Stimulated activated CD4-positive, alpha-beta T cell treated with anti-CD3 and anti-CD28 coated beads, Interleukin-4, amount 100 ng/mL, for 24 hours (primary cell): ENCODE measurements around the gene MINDY3.
"Not testable (repeated sequence)": the region's sequence is repeated elsewhere in the genome, so short reads cannot be mapped to it uniquely, and the experiment has no call there.

ENCODE experiments used
- DNase-seq: peaks from one replicate; pipeline ENCODE4 v3.0.0-alpha.2; 2020

MINDY3 gene

GRCh38 chr10:15859906-15860691 is at the start of gene MINDY3:
Gene MINDY3, minus strand, starts transcription at chr10:15860507. Its CDS starts 208 bp downstream, at chr10:15860299.
- peak; percentile 86 for DNase-seq

DNA sequence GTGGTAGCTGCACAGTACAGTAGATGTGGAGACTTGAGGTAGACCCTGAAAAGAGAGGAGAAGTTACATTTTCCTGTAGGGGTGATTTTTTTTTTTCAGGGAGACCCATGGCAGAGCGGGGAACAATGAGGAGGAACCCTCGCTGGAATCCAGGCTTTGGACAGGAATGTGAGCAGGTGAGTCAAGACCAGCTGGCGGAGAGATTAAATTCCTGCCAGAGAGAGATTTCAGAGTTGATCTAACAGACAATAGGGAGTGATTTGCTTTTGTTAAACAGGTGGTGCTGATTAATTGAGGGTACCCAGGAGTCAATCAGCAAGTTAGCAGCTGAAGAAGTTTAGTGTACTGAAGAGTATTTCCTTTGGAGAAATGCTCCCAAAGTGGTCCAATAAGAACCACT is 41.6 kb upstream of the MINDY3 start:
- DNase-seq = no peak

- no peak for DNase-seq
These were observed 37.7 kb upstream of the MINDY3 start for GRCh38 chr10:15898046-15898445.

DNA sequence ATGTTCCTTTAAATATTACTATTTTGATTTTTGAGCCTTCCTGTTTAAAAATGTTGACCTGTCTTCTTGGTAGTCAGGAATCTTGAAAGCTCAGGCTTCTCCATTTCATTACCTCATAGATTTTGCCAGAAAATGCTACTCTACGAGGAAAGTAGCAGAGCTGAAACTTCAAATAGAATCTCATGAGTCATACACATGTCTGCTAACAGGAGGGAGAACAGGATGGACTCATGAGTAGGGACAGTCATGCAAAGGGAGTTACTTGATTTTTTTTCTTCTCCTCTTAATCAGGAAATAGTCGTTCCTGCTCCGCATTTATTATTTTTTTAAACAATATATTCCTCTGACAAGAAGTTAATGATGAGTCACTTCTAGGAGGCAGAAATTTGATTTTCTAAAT is 37.0 kb upstream of the MINDY3 start:
- DNase-seq = no peak

DNA sequence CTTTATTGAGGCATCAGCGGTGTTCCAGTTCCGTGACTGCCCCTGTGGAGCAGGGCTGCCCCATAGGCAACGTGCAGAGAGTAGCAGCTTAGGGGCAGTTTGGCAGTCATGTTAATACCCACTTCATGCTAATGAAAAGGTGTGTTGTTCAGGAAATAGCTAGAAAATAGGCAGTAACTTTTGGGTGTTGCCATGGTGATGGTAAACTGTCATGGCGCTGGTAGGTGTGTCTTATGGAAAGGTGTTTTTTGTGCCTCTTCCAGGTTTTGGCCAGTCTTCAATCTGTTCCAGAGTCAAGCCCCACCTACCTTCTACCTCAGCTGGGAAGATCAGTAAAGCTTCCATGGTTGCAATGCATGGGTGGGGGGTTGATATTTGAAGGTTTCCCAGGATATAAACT is 36.3 kb upstream of the MINDY3 start:
- no peak for DNase-seq

DNA sequence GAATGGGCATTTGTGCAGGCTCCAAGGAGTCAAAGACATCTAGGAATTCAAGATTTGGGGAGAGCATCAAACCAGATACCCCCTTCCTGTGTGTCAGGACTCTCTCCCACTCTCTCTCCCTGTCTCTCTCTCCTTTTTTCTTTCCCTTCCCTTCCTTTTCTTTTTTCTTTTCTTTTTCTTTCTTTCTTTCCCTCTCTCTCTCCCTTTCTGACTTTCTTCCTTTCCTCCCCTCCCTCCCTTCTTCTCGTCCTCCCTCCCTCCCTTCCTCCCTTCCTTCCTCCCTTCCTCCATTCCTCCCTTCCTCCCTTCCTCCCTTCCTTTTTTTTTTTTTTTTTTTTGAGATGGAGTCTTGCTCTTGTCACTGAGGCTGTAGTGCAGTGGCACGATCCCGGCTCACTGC is 24.1 kb upstream of the MINDY3 start:
- DNase-seq = no peak

GRCh38 chr10:15881542-15881941 is 21.2 kb upstream of the MINDY3 start:
- no peak for DNase-seq

GRCh38 chr10:15879663-15880062 is 19.4 kb upstream of the MINDY3 start:
- DNase-seq = no peak

GRCh38 chr10:15879058-15879457 is 18.8 kb upstream of the MINDY3 start:
- no peak for DNase-seq

DNA sequence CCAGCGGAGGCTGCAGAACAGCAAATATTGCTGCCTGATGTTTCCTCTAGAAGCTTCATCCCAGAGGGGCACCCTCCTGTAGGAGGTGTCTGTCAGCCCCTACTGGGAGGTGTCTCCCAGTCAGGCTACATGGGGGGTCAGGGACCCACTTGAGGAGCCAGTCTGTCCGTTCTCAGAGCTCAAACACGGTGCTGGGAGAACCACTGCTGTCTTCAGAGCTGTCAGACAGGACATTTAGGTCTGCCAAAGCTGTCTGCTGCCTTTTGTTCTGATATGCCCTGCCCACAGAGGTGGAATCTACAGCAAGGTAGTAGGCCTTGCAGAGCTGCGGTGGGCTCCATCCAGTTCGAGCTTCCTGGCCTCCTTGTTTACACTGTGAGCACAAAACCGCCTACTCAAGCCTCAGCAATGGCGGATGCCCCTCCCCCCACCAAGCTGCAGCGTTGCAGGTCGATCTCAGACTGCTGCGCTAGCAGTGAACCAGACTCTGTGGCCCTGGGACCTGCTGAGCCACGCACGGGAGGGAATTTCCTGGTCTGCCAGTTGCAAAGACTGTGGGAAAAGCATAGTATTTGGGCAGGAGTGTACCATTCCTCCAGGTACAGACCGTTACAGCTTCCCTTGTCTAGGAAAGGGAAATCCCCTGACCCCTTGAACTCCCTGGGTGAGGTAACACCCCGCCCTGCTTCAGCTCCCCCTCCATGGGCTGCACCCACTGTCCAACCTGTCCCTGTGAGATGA is 17.7 kb upstream of the MINDY3 start:
- DNase-seq = no peak

GRCh38 chr10:15876274-15876673 is 16.0 kb upstream of the MINDY3 start:
- DNase-seq = not testable (repeated sequence)

GRCh38 chr10:15872645-15873044 is 12.3 kb upstream of the MINDY3 start:
- DNase-seq = not testable (repeated sequence)

- DNase-seq = no peak
These were observed 11.5 kb upstream of the MINDY3 start for GRCh38 chr10:15871823-15872222.

DNA sequence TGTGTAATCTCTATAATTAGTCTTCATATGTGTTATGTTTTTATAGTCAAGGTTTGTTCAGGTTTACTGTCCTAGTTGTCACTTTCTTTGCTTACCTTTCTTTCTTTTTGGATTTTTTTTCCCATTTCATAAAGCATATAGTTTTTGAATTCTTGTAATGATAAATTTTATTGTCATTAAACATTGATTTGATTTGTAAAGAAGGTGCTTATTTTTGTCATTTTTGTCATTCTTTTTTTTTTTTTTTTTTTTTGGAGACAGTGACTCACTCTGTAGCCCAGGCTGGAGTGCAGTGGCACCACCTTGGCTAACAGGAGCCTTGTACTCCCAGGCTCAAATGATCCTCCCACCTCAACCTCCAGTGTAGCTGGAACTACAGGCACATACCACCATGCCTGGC is 9.6 kb upstream of the MINDY3 start:
- DNase-seq = no peak

GRCh38 chr10:15868006-15868405 is 7.7 kb upstream of the MINDY3 start:
- no peak for DNase-seq

DNA sequence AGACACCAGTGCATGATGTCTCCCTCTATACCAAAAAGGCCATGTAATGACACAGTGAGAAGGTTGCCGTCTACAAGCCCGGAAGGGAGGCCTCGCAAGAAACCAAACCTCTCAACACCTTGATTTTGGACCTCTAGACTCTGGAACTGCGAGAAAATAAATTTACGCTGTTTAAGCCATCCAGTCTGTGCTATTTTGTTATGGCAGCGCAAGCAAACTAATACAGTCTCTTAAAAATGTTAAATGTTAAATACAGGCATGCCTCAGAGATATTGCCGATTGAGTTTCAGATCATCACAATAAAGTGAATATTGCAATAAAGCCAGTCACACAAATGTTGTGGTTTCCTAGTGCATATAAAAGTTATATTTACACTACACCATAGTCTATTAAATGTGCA is 5.0 kb upstream of the MINDY3 start:
- DNase-seq = no peak

DNA sequence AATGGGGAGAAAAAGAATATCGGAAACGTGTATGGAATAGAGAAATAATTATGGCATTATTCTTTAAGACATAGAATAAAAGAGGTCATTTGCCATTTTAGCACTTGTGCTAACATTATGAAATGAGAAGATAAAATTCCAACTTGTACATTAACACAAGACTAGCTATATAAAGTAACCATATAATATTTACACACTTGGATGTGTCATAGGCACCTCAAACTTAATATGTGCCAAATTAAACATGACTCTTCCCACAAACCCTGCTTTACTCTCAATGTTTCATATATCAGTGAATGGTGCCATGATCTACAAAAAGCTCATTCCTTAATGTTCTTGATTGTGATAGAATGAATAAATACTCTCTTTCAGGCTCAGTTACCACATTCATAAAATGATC is 4.1 kb upstream of the MINDY3 start:
- DNase-seq = no peak

DNA sequence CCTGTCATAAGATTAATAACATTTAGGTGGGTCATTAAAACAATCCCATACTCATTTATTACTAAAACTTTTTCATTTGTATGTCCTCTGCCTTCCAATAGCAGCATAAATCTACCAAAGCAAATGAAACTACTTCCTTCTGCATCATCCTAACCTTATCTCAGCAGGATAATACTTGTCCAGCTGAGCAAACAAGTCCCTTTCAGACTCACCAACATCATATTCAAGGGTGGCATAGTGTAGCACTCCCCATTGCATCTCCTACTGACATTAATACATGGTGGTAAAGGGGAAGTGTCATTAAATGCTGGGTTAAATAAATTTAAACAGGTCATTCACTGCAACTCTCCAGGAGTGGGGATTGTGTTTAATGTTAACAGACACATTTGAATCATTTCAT is 3.4 kb upstream of the MINDY3 start:
- DNase-seq = no peak

DNA sequence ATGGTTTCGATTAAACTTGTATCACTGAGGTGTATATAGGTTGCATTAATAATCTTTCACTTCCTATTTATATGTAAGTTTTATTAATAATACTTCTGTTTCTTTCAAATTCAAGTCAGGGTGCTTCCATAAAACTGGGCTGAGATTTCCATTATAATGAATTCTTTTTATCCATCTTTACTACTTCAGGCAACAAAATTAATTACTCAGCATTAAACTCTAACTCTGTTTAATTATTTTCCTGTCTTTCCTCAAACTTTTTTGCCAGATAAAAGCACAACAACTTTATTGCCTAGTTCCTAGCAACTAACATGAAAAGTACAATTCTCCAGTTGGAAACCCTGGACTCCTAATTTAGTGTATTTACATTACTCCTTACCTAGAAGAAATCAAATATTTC is 3.0 kb upstream of the MINDY3 start:
- no peak for DNase-seq

DNA sequence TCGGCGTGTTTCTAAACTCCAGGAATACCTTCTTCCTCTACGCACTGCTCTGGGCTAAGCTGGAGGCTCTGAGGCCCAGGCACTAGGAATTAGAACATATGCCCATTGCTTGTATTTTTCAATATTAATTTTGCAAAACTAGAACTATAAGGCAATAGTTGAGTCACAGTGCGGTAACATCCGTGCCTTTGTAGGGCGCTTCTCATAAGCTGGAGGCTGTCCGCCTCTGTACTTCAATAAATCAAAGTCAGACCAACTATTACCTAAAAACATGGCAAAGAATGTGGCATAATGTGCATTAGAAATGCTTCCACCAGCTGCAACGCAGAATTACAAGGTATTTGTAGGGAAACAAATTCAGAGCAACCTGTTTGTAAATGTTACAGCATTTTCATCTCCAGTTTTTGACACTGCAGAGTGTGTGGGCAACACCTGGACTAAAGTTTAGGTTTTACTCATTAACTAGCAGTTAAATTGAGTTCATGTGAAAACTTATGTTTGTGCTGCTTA is 440 bp upstream of the MINDY3 start:
- DNase-seq = no peak

DNA sequence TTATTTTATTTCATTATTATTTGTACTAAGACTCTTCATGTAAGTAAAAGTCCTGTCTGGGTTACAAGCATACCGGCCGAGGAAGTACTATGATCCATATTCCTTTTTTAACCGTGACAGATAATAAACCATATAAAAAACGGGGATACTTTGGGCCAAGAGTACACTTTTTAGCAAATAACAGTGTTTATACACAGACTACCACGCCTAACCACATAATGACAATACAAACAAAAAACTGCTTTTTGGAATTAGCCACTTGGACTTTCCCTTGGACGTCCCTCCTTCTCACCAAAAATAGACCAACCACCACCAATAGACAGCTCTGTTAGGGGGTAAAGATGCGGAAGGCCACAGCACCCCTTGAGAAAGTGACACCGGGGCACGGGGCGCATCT is 800 bp downstream of the MINDY3 start:
- no peak for DNase-seq

GRCh38 chr10:15858861-15859281 is 1.4 kb downstream of the MINDY3 start:
- no peak for DNase-seq

DNA sequence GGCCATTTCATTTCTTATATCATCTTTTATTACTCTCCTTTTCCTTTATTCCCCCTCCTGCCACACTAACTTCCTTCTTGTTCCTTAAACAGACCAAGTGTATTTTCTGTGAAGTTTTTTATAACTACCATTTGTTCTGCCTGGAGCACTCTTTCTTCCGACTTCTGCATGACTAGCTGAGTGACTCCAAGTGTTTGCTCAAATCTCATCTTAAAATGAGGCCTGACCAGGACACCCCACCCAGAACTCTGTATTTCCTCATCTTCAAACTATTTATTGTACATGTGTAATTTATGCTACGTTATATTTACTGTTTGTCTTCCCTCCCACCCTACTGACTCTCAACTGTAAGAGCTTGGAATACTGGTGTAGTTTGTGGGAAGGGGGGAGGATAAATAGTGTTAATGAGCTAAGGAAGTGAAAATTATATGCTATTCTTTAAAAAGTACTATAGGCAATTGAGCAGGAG is 3.2 kb downstream of the MINDY3 start:
- DNase-seq = no peak
